IPS DF 19.7 (cell line): ENCODE measurements around the gene RNF111.
"Not testable (repeated sequence)": the region's sequence is repeated elsewhere in the genome, so short reads cannot be mapped to it uniquely, and the experiment has no call there.

Source experiments
- DNase-seq: peaks from one replicate; pipeline ENCODE4 v3.0.0-alpha.2; 2013; ENCODE audit warnings: low read depth, low spot score

RNF111 gene

DNA sequence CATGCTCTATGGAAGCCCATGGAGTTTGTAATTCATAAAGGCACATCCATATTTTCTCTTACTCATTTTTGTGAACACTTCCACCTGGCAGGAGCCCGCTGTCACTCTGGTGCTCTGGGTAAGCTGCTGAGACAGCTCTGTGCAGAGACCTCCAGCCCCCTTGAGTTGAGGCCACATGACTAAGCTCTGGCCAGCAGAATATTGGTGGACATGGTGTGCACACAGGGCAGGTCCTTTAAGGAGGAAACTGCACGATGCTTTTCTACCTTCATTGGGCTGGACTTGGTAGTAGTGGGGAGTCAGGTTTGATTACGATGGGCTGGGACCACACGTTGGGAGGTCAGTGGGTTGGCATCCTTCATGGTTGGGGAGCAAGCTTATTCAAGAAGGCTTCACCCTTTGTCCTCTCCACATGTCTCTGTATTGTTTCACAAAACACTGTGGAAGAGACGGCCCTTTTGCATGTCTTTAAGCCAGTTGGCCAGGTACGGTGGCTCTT lies 146.5 kb downstream of the RNF111 start:
- DNase-seq: no peak

DNA sequence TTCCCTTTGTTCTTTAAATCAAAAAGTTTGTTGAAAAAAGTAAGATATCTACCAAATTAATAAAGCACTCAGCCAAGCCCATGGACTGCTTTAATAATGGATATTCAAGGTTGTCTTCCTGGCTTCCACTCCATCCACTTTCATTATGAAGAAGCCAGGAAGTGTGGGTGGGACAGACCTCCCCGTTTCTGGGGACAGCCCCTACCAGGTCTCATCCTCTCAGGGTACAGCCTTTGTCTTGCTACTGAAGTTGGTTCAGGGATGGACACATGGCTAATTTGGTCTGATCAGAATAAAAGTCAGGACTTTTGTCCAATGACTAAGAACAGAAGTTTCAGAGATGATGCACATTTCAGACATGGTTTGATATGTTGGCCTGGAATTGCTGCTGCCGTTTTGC lies 150.1 kb downstream of the RNF111 start:
- DNase-seq: no peak

- DNase-seq: peak; percentile 63
These were observed 150.8 kb downstream of the RNF111 start for GRCh38 chr15:59138243-59138642.

GRCh38 chr15:59140422-59141226 lies 153.2 kb downstream of the RNF111 start:
- DNase-seq: no peak

DNA sequence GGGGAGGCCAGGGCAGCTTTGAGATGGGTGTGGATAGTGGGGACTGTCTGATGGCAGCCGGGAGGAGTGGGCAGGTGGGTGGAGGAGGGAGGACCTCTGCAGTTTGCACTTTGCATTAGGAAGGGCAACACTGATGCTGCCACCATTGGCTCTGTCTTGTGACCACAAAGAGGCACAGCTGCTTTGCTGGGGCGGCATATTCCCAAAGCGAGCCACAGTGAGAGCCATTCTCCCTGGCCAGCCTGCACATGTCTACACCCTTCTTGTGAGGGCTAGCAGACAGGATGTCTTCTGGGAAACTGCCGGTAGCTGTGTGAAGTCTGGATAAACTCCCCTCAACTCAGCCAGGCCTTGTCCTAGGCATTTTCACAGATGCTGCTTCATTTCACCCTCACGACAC lies 155.8 kb downstream of the RNF111 start:
- no peak for DNase-seq

GRCh38 chr15:59144594-59144993 lies 157.1 kb downstream of the RNF111 start:
- DNase-seq: not testable (repeated sequence)
